ENCODE results near the gene HDHD5. TPM values are rescaled to one million over a fixed set of nuclear protein-coding genes. Genes with fewer than 3 reads are reported as not detected.

The HDHD5 gene
- total RNA-seq, 1 experiment from 2014 or later = 37.2 TPM

DNA sequence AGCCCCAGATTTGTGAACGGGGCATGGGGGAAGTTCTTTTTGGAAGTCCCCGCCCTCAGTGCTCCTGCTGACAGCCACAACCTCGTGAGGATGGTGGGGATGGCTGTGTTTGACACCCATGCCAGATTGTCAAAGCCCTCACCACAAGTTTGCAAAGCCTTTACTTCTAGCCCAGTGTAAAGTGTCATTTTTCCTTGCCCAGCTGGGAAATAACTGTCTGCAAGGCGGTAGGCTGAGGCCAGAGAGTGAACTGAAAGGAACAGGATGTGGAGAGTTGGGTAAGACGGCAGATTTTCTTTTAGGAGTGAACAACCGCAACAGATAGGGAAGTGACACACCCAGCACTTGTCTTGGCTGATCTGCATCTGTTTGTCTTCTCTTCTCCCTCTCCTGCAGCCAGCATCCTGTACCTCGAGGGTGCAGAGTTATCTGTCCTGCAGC is 60.7 kb downstream of the HDHD5 start:
- ChIA-PET POLR2A (no interaction called here), CTCF (no interaction called here)
- no peaks in the 10 kb centered on the region for H3K27me3 ChIP-seq (ENCODE audit: control insufficient read depth, insufficient read depth, low read length)
- no peaks in the 10 kb centered on the region for H3K9me3 ChIP-seq (ENCODE audit: control insufficient read depth, insufficient read depth, low read depth, low read length)
- no peaks in the 10 kb centered on the region for H3K4me1 ChIP-seq (ENCODE audit: control insufficient read depth, insufficient read depth, low read length)
- BruUV-seq (replicated peaks) = no TSS peak
- ATAC-seq = no peak
- H3K4me3 ChIP-seq (ENCODE audit: low read depth in 2 of 2, low read length in 2 of 2) = no peak overlapping the region
- in situ Hi-C loops (cut with HindIII; ENCODE audit: low pct_unique_long_range_greater_than_20kb, low sequenced_read_pairs) = no loop called here
- TF ChIP-seq TCF7L2 (IDR thresholded peaks at IDR 0.05; ENCODE audit: low read depth, low read length) (no peak), POLR2AphosphoS5 (IDR thresholded peaks at IDR 0.05; ENCODE audit: low read depth, low read length) (no peak), SIN3A (IDR thresholded peaks at IDR 0.05; ENCODE audit: borderline replicate concordance, insufficient read depth, low read depth, low read length) (no peak)
- TF ChIP-seq, protein P1, sequence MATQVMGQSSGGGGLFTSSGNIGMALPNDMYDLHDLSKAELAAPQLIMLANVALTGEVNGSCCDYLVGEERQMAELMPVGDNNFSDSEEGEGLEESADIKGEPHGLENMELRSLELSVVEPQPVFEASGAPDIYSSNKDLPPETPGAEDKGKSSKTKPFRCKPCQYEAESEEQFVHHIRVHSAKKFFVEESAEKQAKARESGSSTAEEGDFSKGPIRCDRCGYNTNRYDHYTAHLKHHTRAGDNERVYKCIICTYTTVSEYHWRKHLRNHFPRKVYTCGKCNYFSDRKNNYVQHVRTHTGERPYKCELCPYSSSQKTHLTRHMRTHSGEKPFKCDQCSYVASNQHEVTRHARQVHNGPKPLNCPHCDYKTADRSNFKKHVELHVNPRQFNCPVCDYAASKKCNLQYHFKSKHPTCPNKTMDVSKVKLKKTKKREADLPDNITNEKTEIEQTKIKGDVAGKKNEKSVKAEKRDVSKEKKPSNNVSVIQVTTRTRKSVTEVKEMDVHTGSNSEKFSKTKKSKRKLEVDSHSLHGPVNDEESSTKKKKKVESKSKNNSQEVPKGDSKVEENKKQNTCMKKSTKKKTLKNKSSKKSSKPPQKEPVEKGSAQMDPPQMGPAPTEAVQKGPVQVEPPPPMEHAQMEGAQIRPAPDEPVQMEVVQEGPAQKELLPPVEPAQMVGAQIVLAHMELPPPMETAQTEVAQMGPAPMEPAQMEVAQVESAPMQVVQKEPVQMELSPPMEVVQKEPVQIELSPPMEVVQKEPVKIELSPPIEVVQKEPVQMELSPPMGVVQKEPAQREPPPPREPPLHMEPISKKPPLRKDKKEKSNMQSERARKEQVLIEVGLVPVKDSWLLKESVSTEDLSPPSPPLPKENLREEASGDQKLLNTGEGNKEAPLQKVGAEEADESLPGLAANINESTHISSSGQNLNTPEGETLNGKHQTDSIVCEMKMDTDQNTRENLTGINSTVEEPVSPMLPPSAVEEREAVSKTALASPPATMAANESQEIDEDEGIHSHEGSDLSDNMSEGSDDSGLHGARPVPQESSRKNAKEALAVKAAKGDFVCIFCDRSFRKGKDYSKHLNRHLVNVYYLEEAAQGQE (IDR thresholded peaks at IDR 0.05; ENCODE audit: insufficient read depth in 1 of 2, low read depth in 2 of 2, low read length in 1 of 2) = no peak
- TF ChIP-seq, protein P2, sequence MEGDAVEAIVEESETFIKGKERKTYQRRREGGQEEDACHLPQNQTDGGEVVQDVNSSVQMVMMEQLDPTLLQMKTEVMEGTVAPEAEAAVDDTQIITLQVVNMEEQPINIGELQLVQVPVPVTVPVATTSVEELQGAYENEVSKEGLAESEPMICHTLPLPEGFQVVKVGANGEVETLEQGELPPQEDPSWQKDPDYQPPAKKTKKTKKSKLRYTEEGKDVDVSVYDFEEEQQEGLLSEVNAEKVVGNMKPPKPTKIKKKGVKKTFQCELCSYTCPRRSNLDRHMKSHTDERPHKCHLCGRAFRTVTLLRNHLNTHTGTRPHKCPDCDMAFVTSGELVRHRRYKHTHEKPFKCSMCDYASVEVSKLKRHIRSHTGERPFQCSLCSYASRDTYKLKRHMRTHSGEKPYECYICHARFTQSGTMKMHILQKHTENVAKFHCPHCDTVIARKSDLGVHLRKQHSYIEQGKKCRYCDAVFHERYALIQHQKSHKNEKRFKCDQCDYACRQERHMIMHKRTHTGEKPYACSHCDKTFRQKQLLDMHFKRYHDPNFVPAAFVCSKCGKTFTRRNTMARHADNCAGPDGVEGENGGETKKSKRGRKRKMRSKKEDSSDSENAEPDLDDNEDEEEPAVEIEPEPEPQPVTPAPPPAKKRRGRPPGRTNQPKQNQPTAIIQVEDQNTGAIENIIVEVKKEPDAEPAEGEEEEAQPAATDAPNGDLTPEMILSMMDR (IDR thresholded peaks at IDR 0.05) = no peak
- DNase-seq (ENCODE audit: low read depth, low spot score) = no peak
- H3K27ac ChIP-seq (ENCODE audit: low read length) = no peak overlapping the region
- intact Hi-C loops (cut with micrococcal nuclease; ENCODE audit: unreplicated experiment) = no loop called here
- no peaks in the 10 kb centered on the region for H3K36me3 ChIP-seq (ENCODE audit: control insufficient read depth, insufficient read depth, low read length)

DNA sequence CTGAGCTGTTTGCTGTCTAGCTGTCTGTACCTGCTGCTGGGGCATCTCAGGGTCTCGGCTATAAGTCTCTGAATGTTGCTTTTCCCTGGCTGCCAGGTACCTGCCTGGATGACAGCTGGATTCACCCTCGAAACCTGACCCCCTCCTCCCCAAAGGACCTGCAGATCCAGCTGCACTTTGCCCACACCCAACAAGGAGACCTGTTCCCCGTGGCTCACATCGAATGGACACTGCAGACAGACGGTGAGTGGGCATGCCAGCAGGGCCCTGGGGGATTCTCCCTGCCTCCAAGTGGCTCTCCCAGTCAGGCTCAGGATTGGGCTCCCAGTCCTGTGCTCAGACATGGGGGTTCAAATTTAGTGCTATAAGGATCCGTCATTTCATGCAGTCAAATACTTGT is 61.4 kb downstream of the HDHD5 start:
- Histone ChIP-seq H3K4me1 (ENCODE audit: control insufficient read depth, insufficient read depth, low read length) (no peaks in the 10 kb centered on the region), H3K27ac (ENCODE audit: low read length) (no peak overlapping the region), H3K27me3 (ENCODE audit: control insufficient read depth, insufficient read depth, low read length) (no peaks in the 10 kb centered on the region), H3K4me3 (ENCODE audit: low read depth in 2 of 2, low read length in 2 of 2) (no peak overlapping the region), H3K9me3 (ENCODE audit: control insufficient read depth, insufficient read depth, low read depth, low read length) (no peaks in the 10 kb centered on the region), H3K36me3 (ENCODE audit: control insufficient read depth, insufficient read depth, low read length) (no peaks in the 10 kb centered on the region)
- ChIA-PET POLR2A (no interaction called here), CTCF (no interaction called here)
- no TSS peak for BruUV-seq (replicated peaks)
- DNase-seq (ENCODE audit: low read depth, low spot score) (no peak), ATAC-seq (no peak)
- TF ChIP-seq, protein P1 (IDR thresholded peaks at IDR 0.05; ENCODE audit: insufficient read depth in 1 of 2, low read depth in 2 of 2, low read length in 1 of 2) = no peak
- TF ChIP-seq, protein P2 (IDR thresholded peaks at IDR 0.05) = no peak
- no peak for TF ChIP-seq SIN3A (IDR thresholded peaks at IDR 0.05; ENCODE audit: borderline replicate concordance, insufficient read depth, low read depth, low read length)
- no peak for TF ChIP-seq TCF7L2 (IDR thresholded peaks at IDR 0.05; ENCODE audit: low read depth, low read length)
- no peak for TF ChIP-seq POLR2AphosphoS5 (IDR thresholded peaks at IDR 0.05; ENCODE audit: low read depth, low read length)
- intact Hi-C loops (cut with micrococcal nuclease; ENCODE audit: unreplicated experiment) (no loop called here), in situ Hi-C loops (cut with HindIII; ENCODE audit: low pct_unique_long_range_greater_than_20kb, low sequenced_read_pairs) (no loop called here)

All from Panc1 (cell line).